ENCODE measurements around the gene AQR.
"Not testable (repeated sequence)": the region's sequence is repeated elsewhere in the genome, so short reads cannot be mapped to it uniquely, and the experiment has no call there.

Gene AQR

DNA sequence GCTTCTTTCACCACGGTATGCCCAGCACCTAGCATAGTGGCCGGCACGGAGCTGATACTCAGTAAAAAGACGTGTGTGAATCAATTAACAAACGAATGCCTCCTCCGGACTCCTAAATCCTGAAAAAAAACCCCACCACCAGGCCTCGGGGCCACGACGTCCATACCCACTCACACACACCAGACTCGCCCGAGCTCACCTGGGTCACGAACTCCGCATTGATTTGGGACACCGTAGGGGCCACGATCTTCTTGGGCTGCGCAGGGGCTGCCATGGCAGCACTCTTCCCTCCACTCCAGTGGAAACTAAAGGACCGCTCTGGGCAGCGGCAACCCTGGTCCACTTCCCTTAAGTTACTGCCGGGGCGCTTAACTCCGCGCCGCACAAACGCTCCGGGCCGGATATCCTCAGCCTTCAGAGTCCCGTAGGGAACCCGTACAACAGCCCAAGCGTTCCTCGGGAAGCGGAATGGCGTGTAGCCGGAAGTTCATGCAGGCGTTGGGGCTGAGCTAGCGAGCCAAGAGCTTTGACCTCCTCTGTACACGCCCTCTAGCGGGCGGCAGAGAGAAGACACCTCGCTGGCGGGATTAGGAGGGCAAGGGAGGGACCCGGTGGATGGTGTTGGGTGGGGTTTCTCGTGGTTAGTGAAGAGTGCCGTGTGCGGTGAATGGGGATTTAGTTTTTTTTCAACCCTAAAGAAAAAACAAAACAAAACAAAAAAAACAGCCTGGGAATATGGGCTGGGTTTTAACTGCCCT is at the start of gene AQR:
AQR (minus strand) TSS at position 403 of the 758 bp plus-strand sequence; CDS start at position 274, 129 bp downstream.
- peak; percentile 67 for DNase-seq

DNA sequence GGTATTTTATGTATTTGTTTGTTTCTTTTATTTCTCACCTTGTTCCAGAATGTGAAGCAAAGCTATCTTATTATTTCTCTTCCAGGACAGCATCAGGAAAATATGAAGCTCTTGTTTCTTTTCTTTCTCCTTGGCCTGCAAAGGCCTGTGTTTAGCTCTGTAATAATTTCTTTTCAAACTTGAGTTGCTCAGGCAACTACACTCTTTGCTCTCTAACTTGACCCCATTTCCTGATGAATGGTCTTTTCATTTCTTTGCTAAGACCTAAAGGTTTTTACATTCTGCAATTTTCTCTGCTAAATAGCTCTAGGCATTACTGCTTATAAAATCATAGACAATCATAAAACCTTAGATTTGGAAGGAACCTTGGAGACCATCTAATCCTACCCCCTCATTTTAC is 44.7 kb upstream of the AQR start:
- no peak for DNase-seq

- no peak for DNase-seq
These were observed 43.8 kb upstream of the AQR start for GRCh38 chr15:35013370-35013769.

GRCh38 chr15:35007397-35007796 is 37.9 kb upstream of the AQR start:
- no peak for DNase-seq

DNA sequence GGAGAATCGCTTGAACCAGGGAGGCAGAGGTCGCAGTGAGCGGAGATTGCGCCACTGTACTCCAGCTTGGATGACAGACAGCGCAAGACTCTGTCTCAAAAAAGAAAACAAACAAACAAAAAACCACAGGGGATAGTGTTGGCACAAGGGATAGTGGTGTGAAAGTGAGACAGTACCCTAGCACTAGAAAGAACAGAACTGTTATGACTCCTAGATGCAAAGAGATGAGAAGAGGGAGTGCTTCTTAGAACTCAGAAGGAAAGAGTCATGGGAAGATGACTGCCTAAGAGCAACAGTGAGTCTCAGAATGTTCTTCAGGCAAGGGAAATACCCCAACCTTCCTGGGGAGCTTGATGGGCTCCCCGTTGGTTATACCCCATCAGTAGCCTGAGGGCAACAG is 36.4 kb upstream of the AQR start:
- DNase-seq: no peak

- no peak for DNase-seq
These were observed 34.4 kb upstream of the AQR start for GRCh38 chr15:35003928-35004327.

- no peak for DNase-seq
These were observed 31.0 kb upstream of the AQR start for GRCh38 chr15:35000511-35000910.

- no peak for DNase-seq
These were observed 30.4 kb upstream of the AQR start for GRCh38 chr15:34999906-35000305.

- no peak for DNase-seq
These were observed 25.4 kb upstream of the AQR start for GRCh38 chr15:34994925-34995324.

DNA sequence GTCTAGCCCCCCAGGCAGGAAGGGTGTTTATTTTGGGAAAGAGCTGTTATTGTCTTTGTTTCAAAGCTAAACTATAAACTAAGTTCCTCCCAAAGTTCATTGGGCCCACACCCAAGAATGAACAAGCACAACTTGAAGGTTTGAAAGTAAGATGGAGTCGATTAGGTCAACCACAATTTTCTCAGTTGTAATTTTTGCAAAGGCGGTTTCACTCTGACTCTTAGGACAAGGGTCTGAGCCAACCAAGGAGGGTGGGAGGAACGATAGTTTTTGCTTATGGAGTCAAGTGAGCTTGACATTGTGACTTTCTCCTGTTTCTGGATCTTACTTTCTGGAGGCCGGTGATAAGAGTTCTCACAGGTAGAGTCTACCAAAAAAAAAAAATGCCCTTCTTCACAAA is 24.3 kb upstream of the AQR start:
- no peak for DNase-seq

DNA sequence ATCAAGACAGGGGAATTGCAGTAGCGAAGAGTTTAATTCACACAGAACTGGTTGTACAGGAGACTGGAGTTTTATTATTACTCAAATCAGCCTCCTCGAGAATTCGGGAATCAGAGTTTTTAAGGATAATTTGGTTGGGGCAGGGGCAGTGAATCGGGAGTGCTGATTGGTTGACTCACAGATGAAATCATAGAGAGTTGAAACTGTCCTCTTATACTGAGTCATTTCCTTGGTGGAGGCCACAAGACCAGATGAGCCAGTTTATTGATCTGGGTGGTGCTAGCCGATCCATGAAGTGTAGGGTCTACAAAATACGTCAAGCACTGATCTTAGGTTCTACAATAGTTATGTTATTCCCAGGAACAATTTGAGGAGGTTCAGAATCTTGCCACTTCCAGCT is 23.9 kb upstream of the AQR start:
- no peak for DNase-seq

DNA sequence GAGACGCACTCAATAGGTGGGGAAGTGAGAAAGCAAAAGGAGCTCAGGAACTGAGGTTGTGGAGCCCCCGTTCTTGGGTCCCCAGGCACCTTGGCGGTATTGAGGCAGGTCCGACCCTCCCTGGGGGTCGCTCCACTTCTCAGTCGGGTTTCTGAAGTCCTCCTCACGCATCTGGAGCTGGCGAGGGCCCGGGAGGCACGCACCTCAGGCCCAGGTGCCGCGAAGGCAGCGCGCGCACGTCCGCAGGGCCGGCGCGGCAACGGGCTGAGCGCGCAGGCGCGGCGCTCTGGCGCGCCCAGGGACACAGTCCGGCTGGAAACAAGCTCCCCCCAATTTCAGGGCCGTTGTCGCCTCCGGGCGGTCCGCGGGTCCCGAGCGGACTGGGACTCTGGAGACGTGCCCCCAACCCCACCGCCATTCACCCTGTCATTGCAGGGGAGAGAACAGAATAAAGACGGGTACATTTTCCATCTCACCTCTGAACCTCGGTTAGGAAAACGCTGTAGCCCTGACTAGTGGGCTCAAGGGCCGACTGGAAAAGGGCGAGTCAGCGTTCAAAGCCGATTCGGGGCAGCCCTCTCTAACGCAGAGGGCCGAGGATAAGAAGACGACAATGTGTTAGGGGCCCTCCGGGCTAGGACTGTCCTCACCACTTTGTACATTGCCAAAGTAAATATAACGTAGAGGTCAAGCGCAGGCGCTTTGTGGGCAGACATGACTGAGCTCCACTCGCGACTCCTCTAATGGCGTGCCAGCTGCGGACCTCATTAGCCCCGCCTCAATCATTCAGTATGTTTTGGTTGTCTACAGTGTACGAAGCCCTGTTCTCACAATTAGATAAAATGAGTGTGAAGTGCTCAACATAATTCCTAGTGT is 18.7 kb upstream of the AQR start, which contains the start of gene ZNF770:
ZNF770 (minus strand) TSS at position 261 of the 876 bp plus-strand sequence. CDS start 4,853 bp downstream, outside the sequence.
- DNase-seq: peak; percentile 16

GRCh38 chr15:34987609-34988026 is 18.1 kb upstream of the AQR start:
- DNase-seq: no peak

DNA sequence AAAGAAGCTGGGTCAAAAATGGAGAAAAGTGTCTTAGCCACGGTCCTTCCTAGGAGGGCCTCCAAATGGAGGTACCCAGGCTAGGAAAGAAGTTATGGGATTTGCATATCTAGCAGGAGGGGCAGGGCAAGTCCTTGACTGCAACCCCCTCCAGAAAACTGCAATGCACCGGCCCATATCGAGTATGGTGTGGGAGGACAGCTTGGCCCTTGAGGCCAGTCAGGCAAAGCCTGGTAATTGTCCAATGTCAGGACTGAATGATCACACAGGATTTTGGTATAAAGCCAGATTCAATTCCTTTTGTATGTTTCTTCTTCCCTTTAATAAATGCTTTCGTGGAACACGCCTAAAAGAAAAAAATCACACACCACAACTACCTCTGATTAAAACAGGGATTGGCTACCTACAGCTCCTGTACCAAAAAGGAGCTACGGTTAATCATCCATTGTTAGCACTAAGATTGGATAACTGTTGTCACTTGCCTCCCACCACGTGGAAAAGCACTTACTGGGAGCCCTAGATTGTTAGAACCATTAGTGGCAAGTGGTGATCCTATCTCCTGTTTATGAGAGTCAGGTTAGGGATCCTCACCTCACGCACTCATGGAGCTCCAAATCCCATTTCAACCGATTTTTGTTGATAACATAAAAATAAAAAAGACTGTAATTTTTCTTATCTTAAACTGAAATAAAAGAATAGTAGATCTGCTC is 17.4 kb upstream of the AQR start:
- DNase-seq: no peak

DNA sequence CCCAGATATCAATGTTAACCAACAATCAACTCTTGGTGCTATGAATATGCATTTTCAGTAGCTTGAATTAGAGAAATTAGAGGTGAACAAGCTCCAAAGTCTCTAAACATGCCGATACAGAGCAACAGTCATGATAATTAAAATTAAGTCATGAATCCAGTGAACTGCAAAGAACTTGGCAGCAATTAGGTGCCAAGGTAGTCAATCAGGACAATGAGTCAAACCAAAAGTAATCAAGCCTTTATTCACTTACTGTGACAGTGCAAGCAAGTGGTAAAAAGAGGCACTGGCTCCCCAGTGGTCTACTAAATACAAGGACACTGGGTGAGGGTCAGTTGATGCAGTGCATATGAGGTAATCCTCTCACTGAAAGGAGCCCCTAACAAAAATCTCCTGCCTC is 16.8 kb upstream of the AQR start:
- no peak for DNase-seq

DNA sequence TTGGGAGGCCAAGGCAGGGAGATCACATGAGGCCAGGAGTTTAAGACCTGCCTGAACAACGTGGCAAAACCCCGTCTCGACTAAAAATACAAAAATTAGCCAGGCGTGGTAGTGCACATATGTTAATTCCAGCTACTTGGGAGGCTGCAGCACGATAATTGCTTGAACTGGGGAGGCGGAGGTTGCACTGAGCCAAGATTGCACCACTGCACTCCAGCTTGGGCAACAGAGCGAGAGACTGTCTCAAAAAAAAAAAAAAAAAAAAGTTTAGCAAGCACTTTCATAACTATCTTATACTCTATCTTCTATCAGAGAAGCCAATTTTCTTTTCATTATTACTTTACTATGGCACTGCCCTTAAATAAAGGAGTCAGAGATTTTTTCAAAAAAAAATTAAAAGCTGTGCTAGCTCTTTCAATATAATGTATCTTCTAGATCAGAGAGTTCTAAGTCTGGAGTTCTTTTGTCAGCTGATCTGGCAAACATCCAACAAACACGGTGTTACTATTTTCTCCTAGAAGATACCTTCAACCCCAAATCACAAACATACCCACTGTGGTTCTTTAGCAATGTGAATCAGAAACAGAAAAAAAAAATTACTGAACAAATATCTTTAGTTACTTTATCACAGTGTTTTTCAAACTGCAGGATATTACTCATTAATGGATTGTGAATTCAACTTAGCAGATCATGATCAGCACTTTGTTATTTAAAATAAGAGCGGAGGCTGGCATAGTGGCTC is 15.5 kb upstream of the AQR start:
- DNase-seq: no peak

DNA sequence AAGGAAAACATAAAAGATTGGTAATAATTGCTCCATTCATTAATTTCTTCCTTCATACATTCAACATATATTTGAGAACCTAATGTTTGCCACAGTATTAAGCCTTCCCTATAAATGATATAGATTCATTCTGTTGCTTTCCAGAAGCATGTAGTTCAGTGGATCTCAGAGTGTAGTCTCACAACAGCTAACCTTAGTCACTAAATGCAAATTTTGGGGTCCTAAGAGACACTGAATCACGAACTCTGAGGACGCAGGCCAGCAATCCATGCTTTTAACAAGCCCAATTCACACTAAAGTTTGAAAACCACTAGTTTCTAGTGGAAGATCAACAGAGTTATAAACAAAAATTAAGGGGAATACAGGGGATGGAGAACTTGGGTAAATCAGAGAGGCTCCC is 7.2 kb upstream of the AQR start:
- no peak for DNase-seq

DNA sequence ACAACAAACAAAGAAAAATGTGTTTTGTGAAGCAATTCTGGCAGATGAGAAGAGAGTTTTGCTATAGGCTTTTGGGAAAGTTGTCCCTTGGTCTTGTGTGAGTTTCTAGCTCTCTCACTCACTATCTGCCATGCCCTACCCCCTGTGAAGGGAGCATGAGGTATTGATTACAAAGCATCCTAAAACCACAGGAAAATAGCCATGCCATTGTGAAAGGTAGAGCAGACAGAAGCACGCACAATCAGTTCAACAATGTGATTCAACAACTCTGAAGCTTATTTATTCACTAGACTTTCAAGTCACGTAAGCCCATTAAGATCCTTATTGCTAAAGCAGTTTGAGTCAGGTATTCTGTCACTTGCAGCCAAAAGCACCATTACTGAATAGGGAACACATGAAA is 6.5 kb upstream of the AQR start:
- DNase-seq: no peak

DNA sequence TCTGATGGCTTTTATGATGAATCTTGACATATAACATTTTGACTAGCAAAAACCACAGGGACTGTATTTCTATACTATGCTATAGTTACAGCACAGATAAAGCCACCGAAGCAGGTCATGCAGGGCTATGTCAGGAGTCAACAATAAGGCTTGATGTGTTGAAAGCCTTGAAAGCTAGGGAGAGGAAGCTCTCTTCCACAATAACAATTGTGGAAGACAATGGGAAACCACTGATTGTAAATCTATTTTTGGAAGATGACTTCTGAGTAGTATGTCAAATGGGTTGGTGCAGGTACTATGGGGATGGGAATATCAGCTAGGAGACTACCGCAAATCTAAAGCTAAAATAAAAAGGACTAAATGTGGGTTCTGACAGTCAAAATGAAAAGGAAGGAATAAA is 4.0 kb upstream of the AQR start:
- no peak for DNase-seq

GRCh38 chr15:34970098-34970643 is 629 bp upstream of the AQR start:
- DNase-seq: not testable (repeated sequence)

DNA sequence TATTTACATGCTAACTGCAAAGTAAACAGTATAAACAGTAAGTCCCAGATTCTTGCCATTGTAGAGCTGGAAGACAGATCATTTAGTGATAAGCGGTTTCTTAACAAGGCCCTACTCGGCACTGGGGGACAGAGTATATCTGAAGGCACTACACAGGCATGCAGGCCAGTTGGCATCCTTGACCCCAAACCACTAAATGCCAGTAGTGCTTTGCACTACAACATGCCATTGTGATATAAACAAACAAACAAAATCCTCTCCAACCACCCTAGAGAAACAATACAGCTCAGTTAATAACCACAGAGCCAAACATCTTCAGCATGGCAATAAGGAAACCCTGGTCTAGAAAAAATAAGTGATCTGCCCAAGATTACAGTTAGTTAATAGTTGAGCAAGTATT is 5.3 kb downstream of the AQR start:
- no peak for DNase-seq

DNA sequence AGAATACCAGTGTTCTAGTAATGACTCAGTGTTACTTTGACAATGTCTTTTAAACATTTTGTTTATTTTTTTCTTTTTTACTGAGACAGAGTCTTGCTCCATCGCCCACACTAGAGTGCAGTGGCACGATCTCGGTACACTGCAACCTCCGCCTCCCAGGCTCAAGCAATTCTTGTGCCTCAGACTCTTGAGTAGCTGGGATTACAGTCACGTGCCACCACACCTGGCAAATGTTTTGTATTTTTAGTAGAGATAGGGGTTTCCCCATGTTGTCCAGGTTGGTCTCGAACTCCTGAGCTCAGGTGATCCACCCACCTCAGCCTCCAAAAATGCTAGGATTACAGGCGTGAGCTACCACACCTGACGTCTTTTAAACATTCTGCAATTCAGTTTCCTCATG is 15.7 kb downstream of the AQR start:
- DNase-seq: no peak
